Renal cortex interstitium (tissue), 11 donors: ENCODE data around the gene TBXA2R. TPM values are rescaled to one million over a fixed set of nuclear protein-coding genes. Genes with fewer than 3 reads are reported as not detected.
A peak's percentile ranks its signal among the peaks of the same experiment; 100 is the strongest.
"Not testable (repeated sequence)": the region's sequence is repeated elsewhere in the genome, so short reads cannot be mapped to it uniquely, and the experiment has no call there.

Source experiments
- DNase-seq, 11 donors: peaks; one replicate each; pipeline ENCODE4 v3.0.0-alpha.2; 2013; ENCODE audit warnings: low read depth in 9 of 11, low spot score in 4 of 11; ENCODE audit errors: extremely low read depth in 1 of 11
- polyA plus RNA-seq, 3 donors: library from polyadenylated mRNA; unstranded; fragments of 120-200 nt; gene quantifications; one replicate each; pipeline ENCODE4 v1.2.1, GENCODE V29; 2013; ENCODE audit not compliant: insufficient read length in 3 of 3

The TBXA2R gene
- polyA plus RNA-seq, 3 donors: 2.2 to 4.2 (median 3.5) TPM

DNA sequence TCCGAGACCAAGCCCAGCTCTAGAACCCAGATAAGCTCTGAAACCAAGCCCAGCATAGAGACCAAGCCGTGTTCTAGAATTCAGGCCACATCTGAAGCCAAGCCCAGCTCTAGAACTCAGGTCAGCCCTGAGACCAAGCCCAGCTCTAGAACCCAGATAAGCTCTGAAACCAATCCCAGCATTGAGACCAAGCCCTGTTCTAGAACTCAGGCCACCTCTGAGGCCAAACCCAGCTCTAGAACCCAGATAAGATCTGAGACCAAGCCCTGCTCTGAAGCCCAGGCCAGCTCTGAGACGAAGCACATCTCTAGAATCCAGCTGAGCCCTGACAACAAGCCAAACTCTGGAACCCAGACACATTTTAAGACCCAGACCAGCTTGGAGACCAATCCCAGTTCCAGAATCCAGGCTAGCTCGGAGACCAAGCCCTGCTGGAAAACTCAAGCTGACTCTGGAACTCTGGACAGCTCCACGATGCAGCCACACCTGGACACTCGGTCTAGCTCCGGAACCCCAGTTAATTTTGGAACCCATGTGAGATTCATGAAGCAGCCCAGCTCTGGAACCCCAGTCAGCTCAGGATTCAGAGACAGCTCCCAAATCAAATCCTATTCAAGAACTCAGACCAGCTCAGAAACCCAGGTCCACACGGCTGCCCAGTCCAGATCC, 15.6 kb downstream of the TBXA2R start:
- no peak for DNase-seq

DNA sequence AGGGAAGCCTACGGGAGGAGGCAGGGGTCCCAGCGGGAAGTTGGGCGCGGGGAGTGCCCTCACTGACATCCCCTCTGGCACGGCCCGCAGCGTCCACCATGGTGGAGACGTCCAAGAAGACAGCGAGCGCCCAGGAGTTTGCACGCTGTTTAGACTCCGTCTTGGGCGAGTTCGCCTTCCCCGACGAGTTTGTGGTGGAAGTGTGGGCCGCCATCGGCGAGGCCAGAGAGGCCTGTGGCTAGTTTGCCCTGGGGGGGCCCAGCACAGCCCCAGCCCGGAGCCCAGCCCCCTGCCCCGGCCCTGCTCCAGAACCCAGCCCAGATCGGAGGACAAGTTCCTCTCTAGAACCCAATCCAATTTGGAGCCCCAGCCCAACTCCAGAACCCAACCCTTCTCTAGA, 16.7 kb downstream of the TBXA2R start:
- no peak for DNase-seq

DNA sequence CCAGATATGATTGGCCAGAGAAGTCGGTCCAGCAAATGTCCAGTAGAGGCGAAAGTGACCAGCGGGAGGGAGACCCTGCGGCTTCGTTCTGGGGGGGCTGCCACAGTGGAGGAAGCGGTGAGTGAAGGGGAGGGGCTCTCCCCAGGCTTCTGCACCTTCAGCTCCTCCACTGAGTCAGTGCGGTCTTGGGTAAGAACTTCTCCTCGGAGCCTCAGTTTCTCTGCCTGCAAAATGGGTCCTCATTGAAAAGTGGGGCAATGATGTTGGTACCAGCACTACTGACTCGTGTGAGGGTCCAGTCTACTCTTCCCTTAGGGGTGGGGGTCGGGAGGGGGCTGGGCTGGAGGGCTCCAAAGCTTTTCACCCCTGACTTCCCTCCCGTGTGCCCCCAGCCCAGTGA, 17.2 kb downstream of the TBXA2R start:
- no peak for DNase-seq

DNA sequence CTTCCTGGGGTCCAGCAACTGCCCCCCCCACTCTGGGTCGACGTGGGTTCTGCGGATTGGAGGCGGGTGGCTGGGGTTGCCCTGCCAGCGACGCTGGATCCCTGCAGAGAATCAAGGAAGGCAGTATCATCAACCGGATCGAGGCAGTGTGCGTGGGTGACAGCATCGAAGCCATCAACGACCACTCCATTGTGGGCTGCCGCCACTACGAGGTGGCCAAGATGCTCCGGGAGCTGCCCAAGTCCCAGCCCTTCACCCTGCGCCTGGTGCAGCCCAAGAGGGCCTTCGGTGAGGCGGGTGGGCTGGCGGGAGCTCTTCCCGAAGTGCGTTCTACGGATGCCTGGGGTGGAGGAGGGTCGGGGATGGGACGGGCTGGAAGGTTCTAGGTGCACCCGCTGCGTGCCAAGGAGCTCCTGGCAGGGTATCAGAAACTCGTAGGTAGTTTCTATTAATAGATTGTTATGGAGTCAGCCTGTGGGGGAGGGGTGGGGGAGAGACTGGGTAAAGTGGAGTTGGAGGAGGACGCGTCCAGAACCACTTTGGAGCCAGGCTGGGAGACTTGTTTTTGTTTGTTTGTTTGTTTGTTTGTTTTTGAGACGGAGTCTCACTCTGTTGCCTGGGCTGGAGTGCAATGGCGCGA, 19.8 kb downstream of the TBXA2R start:
- no peak for DNase-seq

DNA sequence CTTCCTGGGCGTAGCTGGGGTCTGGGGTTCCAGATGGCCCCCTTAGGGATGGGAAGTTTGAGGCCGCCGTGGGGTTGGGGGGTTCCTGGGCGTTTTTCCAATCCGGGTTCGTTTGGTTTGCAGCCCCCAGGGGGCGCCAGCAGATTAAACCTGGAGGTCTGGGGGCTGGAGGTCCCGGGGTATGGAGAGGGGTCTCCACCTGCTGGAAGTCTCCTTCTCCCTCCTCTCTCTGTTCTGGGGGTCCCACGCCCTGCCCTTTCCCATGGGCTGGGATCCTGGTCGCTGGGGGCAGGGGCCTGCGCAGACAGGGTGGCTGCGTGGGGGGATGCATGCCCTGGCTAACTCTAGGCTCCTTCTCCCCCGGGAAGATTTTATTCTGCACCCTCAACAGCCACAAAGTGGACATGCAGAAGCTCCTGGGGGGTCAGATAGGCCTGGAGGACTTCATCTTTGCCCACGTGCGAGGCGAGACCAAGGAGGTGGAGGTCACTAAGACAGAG, 20.5 kb downstream of the TBXA2R start:
- DNase-seq: no peak

DNA sequence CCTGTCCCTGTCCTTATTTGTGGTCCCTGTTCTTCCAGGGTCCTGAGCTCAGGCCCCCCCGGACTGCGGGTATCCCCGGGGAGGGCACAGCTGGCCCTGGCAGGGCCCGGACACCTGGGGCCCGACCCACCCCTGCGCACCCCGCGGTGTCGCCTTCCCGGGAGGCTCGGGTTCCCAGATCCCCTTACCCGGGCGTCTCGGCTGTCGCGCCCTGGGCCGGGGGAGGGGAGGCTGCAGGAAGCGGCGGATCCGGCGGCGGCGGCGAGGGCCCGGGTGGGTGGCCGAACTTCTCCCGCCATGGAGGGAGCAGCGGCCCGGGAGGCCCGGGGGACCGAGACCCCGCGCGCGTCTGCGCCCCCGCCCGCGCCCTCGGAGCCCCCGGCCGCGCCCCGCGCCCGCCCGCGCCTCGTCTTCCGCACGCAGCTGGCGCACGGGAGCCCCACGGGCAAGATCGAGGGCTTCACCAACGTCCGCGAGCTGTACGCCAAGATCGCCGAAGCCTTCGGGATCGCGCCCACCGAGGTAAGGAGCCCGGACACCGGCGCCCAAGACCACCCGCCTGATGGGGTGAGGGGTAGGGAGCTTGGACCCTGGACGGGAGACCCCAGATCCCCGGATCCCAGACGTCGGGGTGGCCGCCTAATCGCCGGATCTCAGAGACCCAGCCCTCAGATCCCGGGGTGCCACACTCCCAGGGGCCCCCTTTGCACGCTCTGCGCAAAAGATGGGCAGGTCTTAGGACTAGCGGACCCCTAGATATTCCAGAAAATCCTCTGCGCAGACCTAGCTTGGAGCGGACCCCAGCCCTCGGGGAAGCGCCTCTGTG, 21.2 kb downstream of the TBXA2R start, which contains the start of gene GIPC3:
GIPC3 (plus strand) TSS at position 178 of the 826 bp plus-strand sequence; CDS start at position 298, 120 bp downstream.
- no peak for DNase-seq

DNA sequence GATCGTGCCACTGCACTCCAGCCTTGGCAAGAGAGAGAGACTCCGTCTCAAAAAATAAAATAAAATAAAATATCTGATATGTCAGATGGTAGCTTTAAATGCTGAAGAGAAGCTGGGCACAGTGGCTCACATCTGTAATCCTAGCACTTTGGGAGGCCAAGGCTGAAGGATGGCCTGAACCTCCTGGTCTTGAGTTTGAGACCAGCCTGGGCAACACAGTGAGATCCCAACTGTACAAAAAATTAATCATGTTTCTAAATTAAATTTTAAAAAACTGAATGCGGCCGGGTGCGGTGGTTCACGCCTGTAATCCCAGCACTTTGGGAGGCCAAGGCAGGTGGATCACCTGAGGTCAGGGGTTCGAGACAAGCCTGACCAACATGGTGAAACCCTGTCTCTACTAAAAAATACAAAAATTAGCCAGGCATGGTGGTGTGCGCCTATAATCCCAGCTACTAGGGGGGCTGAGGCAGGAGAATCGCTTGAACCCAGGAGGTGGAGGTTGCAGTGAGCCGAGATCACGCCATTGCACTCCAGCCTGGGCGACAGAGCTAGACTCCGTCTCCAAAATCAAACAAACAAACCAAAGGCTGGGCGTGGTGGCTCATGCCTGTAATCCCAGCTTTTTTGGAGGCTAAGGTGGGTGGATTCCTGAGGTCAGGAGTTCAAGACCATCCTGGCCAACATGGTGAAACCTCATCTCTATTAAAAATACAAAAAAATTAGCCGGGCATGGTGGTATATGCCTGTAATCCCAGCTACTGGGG, 22.5 kb downstream of the TBXA2R start:
- DNase-seq: not testable (repeated sequence)

DNA sequence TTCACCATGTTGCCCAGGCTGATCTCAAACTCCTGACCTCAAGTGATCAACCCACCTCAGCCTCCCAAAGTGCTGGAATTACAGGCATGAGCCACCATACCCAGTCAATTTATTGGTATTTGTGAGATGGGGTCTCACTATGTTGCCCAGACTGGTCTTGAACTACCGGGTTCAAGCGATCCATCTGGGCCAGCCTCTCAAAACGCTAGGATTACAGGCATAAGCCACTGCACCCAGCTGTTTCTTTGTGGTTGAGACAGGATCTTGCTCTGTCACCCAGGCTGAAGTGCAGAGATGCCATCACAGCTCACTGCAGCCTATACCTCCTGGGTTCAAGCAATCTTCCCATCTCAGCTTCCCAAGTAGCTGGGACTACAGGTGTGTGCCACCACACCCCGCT, 24.9 kb downstream of the TBXA2R start:
- DNase-seq: not testable (repeated sequence)

DNA sequence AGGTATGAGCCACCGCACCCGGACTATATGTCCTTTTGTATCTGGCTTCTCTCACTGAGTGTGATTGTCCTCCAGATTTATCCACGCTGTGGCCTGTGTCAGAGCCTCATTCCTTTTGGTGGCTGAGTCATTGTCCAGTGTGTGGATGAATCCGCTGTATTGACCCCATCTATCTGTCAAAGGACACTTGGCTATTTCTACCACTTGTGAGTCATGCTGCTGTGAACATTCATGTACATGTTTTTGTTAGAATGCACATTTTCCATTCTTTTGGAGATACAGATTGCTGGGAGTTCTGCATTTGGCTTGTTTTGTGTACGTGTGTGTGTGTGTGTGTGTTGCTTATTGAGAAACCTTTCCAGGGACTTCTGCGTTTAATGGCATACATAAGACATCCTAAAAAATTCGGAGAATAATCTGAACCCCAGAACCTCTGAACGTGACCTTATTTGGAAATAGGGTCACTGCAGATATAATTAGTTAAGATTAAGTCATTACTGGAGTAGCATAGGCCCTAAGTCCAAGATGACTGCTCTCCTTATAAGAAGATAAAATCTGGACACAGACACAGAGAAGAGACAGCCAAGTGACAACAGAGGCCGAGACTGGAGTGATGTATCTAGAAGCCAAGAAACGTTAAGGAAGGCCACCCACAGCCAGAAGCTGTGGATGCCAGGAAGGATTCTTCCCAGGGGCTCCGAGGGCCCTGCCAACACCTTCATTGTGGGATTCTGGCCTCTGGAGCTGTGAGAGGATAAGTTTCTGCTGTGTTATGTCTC, 26.3 kb downstream of the TBXA2R start:
- DNase-seq: no peak

DNA sequence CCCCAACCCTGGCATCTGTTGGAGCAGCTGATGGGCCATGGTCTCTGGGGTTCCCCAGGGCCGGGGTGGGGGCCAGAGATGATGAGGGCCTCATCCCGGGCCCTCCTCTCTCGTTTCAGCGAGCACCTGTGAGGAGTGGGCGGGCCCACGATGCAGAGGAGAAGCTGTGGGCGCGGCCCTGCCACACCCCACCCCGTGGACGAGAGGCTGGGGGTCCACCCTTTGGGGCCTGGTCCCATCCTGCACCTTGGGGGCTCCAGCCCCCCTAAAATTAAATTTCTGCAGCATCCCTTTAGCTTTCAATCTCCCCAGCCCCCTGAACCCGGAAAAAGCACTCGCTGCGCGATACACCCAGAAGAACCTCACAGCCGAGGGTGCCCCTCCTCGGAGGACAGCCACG, 28.3 kb downstream of the TBXA2R start:
- DNase-seq: no peak

DNA sequence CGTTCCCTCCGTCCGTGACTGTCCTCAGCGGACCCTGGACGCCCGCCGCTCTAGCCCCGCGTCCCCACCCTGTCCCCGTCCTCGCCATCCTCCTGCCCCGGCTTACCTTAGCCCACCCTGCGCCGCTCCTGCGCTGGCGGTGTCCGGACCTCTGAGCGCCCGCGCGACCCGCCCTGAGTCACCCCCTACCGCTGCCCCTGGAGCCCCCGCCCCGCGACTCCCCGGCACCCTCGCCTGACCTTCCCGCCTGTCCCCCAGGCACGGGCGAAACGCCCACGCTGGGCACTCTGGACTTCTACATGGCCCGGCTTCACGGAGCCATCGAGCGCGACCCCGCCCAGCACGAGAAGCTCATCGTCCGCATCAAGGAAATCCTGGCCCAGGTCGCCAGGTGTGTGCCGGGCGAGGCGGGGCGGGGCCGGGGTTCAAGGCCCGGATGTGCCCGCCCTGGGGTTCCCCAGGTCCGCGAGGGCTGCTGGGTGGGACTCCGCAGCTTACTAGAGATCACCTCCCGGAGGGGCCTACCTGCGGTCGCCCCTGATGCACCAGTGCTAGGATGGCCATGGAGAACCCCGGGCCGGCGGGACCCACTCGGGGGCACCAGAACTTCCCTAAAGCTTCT, 28.8 kb downstream of the TBXA2R start:
- DNase-seq: no peak

DNA sequence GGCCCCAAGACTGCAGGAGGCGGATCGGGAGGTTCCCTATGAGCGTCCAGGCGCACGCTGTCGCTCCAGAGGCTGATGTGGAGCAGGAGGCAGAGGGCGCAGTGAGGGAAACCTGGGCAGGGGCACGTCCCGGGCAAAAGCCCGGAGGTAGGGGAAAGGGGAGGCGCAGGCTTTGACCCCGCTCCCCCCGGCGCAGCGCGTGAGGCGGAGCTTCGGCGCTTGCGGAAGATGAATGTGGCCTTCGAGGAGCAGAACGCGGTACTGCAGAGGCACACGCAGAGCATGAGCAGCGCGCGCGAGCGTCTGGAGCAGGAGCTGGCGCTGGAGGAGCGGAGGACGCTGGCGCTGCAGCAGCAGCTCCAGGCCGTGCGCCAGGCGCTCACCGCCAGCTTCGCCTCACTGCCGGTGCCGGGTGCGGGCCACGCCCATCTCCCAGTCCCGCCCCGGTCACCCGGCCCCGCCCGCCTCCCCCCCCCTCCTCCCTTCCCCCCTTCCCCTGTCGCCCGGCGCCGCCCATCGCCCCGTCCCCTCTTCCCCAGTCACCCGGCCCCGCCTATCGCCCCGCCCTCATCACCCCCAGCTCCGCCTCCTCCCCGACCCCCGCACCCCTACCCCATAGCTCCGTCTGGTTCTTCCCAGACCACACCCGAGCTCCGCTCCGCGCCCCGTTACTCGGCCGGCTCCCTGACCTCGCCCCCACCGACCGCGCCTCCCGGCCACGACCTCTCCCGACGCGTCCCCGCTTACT, 29.8 kb downstream of the TBXA2R start:
- DNase-seq: no peak

DNA sequence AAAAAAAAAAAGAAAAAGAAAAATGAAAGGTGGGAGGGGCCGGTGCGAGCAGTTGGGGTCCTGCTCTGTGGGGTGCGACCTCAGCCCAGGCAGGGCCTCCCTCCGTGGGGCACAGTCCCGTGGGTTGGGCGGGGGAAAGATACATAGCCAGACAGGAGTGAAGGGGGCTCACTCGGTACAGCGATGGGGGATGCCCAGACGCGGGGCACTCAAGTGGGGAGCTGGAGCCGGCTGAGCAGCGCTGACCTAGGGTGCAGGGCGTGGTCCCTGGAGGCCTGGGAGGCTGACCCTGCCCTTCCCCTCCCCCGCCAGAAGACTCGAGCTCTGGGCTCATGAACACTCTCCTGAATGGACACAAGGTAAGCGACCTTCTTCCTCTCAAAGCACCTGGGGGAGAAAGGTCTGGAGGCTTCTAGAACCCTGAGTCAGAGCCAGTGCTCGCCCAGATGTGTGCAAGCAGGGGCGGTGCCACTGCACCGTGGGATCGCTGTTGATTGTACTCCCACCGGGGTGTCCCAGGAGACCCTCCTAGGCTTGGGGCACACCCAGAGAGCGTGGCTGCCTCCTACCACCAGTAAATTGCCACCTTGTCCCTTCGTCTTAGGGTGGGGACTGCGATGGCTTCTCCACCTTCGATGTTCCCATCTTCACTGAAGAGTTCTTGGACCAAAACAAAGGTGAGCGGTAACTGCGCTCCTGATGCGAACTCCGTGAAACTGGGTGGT, 30.6 kb downstream of the TBXA2R start:
- no peak for DNase-seq

DNA sequence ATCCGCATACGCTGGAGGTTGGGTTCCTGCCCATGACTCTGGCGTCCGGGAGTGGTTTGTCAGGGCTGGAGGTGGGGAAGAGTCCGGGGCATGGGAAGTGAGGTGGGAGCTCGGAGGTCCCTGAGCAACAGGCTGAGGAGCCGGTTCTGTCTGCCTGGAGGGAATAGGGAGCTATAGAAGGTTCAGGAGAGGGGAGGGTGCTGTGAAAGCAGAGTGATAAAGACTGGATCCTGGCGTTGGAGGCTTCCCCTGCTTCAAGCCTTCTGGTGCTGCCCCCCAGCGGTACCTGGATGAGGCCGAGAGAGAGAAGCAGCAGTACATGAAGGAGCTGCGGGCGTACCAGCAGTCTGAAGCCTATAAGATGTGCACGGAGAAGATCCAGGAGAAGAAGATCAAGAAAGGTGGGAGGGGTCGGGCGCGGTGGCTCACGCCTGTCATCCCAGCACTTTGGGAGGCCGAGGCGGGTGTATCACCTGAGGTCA, 31.4 kb downstream of the TBXA2R start:
- DNase-seq: no peak

DNA sequence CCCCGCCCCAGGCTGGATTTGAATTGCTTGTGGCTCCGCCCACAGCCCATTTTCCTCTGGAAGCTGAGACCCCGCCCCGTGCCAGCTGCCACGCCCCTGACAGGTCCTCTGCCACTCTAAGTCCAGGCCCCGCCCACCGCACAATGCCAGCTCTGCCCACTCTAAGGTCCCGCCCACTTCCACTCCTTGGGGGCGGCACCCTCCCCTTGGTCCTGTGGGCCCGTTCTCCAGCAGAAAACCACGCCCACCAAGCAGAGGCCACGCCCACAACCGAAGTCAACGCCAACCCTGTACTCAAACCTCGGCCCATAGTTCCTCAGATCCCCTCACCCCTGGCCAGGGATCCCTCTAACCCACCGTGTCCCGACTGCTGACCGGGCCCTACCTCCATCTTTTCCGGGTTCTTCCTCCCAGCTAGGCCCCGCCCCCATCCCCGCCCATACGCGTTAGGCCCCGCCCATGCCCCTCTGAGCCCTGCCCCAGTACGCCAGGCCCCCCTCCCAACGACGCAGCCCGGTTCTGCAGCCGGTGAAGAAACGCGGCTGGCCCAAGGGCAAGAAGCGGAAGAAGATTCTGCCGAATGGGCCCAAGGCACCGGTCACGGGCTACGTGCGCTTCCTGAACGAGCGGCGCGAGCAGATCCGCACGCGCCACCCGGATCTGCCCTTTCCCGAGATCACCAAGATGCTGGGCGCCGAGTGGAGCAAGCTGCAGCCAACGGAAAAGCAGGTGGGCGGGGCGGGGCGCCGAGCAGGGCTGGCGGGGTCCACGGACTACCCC, 32.6 kb downstream of the TBXA2R start:
- peak in 5 of 11 donors; percentile 41 to 73 (median 48) for DNase-seq
